Transverse colon (tissue), 4 donors: ENCODE results near the gene ANXA10. TPM values are rescaled to one million over a fixed set of nuclear protein-coding genes. Genes with fewer than 3 reads are reported as not detected.

Experiments used
- DNase-seq: peaks from one replicate; pipeline ENCODE4 v3.0.0-alpha.2; 2019
- H3K27ac ChIP-seq, 4 donors: fragments of 200-600 bp; sonication (generic); 2 replicates each; pipeline ENCODE4 v1.5.1; 2016 to 2018; ENCODE audit warnings: inconsistent platforms in 4 of 4
- H3K27me3 ChIP-seq: fragments of 200-600 bp; sonication (generic); 2 replicates; pipeline ENCODE4 v1.5.1; 2017; ENCODE audit warnings: inconsistent platforms
- H3K36me3 ChIP-seq, 4 donors: fragments of 200-600 bp; sonication (generic); 2 replicates each; pipeline ENCODE4 v1.5.1; 2017 to 2019; ENCODE audit warnings: inconsistent platforms in 4 of 4
- H3K4me1 ChIP-seq, 4 donors: fragments of 200-600 bp; sonication (generic); 2 replicates each; pipeline ENCODE4 v1.5.1; 2017 to 2020; ENCODE audit warnings: inconsistent platforms in 4 of 4
- H3K4me3 ChIP-seq, 4 donors: fragments of 200-600 bp; sonication (generic); 1 replicate in 1 of 4; 2 replicates in 3 of 4; pipeline versions ENCODE4 v1.5.1 to v1.6.1; 2017 to 2019; ENCODE audit warnings: inconsistent platforms in 4 of 4
- H3K9me3 ChIP-seq, 2 donors: fragments of 200-600 bp; sonication (generic); 2 replicates each; pipeline ENCODE4 v1.5.1; 2017 to 2019; ENCODE audit warnings: inconsistent platforms in 2 of 2
- EP300 ChIP-seq: sonication (generic); formaldehyde crosslinking; IDR thresholded peaks from one replicate; pipeline ENCODE4 v1.6.1; 2017; ENCODE audit warnings: antibody characterized with exemption, low read depth
- POLR2A ChIP-seq: fragments of 450-650 bp; IDR thresholded peaks from one replicate; pipeline ENCODE4 v1.6.1; 2016; ENCODE audit warnings: antibody characterized with exemption, mild to moderate bottlenecking, moderate library complexity
- POLR2AphosphoS5 ChIP-seq, 3 donors: sonication (generic); formaldehyde crosslinking; IDR thresholded peaks; one replicate each; pipeline ENCODE4 v1.6.1; 2016; ENCODE audit warnings: antibody characterized with exemption in 3 of 3
- WGBS, 2 donors: methylation state at CpG; one replicate each; pipeline ENCODE4 v1.1.5; 2018; ENCODE audit warnings: low coverage in 1 of 2; 5-methylcytosine and 5-hydroxymethylcytosine counted together
- in situ Hi-C, 4 donors: fragments of 200-750 bp; cut with MboI; loops; one replicate each; pipeline versions ENCODE4 v1.15.0 to v1.15.1; 2017; ENCODE audit warnings: low sequenced_read_pairs in 3 of 4, low pct_ligation_motif_present in 1 of 4, low pct_unique_long_range_greater_than_20kb in 1 of 4
- intact Hi-C: fragments of 100-400 bp; cut with DNase I; formaldehyde crosslinking; loops from one replicate; pipeline ENCODE4 v1.15.1; 2023; ENCODE audit warnings: low total_unique reads
- total RNA-seq, 4 donors: library from RNA; depleted of rRNA; stranded (reverse); fragments of >200 nt; gene quantifications; one replicate each; pipeline ENCODE4 v1.1.0, GENCODE V29; 2016
- TF ChIP-seq, protein P1 (sequence below), 5 experiments: fragments of 200-600 bp in 3 of 5; fragments of 450-650 bp in 2 of 5; sonication (generic) in 3 of 5; IDR thresholded peaks; 1 replicate in 2 of 5; 2 replicates in 3 of 5; pipeline ENCODE4 v1.5.1; 2016 to 2017; ENCODE audit warnings: antibody characterized with exemption in 5 of 5, inconsistent platforms in 3 of 5, mild to moderate bottlenecking in 2 of 5, moderate library complexity in 1 of 5

Gene ANXA10, protein sequence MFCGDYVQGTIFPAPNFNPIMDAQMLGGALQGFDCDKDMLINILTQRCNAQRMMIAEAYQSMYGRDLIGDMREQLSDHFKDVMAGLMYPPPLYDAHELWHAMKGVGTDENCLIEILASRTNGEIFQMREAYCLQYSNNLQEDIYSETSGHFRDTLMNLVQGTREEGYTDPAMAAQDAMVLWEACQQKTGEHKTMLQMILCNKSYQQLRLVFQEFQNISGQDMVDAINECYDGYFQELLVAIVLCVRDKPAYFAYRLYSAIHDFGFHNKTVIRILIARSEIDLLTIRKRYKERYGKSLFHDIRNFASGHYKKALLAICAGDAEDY
- under 1 TPM in 1 of 4 donors, not detected in 3; 0.82 TPM for total RNA-seq

DNA sequence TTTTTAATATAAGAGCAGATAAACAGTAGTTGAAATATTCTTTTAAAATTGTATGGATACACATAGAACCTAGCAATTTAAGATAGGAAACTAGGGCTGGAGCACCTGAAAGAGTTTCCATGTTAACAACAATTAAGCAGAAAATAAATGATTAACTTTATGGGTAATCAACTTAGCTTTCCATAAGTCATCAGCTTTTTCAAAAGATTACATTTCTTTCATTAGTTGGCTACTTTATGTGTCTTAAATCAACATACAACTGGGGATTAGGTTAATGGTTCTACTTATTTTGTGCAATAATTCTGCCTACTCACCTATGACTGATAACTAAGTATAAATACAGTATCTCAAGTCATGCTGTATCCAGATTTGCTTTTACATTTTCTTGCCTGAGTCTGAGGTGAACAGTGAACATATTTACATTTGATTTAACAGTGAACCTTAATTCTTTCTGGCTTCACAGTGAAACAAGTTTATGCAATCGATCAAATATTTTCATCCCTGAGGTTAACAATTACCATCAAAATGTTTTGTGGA is at the start of gene ANXA10:
TSS of gene ANXA10 (plus strand) at position 362 of the 537 bp plus-strand sequence. CDS start at position 526, 164 bp downstream.
- 78 to 85% methylated on average over 1 of the region's 1 CpG for WGBS, 2 donors
- no peak within 1 kb of the TSS for H3K4me3 ChIP-seq
- TF ChIP-seq POLR2AphosphoS5 (IDR thresholded peaks at IDR 0.05) (no peak), EP300 (no peak), POLR2A (no peak)
- TF ChIP-seq, protein P1, sequence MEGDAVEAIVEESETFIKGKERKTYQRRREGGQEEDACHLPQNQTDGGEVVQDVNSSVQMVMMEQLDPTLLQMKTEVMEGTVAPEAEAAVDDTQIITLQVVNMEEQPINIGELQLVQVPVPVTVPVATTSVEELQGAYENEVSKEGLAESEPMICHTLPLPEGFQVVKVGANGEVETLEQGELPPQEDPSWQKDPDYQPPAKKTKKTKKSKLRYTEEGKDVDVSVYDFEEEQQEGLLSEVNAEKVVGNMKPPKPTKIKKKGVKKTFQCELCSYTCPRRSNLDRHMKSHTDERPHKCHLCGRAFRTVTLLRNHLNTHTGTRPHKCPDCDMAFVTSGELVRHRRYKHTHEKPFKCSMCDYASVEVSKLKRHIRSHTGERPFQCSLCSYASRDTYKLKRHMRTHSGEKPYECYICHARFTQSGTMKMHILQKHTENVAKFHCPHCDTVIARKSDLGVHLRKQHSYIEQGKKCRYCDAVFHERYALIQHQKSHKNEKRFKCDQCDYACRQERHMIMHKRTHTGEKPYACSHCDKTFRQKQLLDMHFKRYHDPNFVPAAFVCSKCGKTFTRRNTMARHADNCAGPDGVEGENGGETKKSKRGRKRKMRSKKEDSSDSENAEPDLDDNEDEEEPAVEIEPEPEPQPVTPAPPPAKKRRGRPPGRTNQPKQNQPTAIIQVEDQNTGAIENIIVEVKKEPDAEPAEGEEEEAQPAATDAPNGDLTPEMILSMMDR (IDR thresholded peaks at IDR 0.05): no peak
- H3K36me3 ChIP-seq: no peaks in the 10 kb centered on the region
- H3K4me1 ChIP-seq: no peaks in the 10 kb centered on the region
- in situ Hi-C loops: no loop called here
- no peaks in the 10 kb centered on the region for H3K27me3 ChIP-seq
- intact Hi-C loops: no loop called here
- no peak for DNase-seq
- H3K27ac ChIP-seq: no peak within 1 kb of the TSS
- peaks cover 6 to 8% of the 10 kb centered on the region in 2 donors for H3K9me3 ChIP-seq

DNA sequence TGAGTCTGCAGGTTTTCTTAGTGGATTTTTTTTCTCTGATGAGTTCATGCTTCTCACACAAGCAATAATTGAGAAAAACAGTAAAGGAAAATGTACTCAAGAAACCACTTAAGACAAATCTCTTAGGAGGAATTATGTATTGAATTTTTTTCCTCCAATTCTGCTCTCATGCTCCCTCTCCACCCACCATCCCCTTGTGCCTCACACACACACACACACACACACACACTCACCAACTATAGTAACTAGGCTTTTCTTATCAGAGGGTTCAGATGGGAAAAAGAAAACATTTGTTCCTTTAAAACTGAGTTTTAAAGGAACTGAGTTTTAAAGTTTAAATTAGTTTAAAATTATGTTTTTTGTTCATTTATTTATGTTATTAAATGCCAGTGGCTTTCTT is 47.0 kb upstream of the ANXA10 start:
- no peak for DNase-seq
- no peak for TF ChIP-seq POLR2A
- no peak for TF ChIP-seq EP300
- TF ChIP-seq POLR2AphosphoS5 (IDR thresholded peaks at IDR 0.05): no peak
- TF ChIP-seq, protein P1 (IDR thresholded peaks at IDR 0.05): no peak
- H3K4me3 ChIP-seq: no peak overlapping the region

DNA sequence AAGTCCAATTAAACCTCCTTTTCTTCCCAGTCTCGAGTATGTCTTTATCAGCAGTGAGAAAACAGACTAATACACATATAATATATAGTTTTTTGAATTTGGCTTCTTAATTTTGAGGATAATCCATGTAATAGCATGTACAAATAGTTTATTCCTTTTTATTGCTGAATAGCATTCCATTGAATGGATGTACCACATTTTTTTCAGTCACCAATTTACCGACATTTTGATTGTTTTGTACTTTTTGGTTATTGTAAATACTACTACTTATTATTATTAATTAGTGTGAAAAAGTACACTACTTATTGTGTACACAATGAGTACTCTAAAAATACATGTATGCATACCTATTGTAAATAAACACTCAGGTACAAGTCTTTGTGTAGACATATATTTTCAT is 42.3 kb upstream of the ANXA10 start:
- Histone ChIP-seq H3K4me1 (no peaks in the 10 kb centered on the region), H3K9me3 (peaks cover 0 to 4% of the 10 kb centered on the region in 2 donors), H3K36me3 (no peaks in the 10 kb centered on the region), H3K4me3 (no peak overlapping the region), H3K27ac (no peak overlapping the region), H3K27me3 (no peaks in the 10 kb centered on the region)
- WGBS, 2 donors: 62 to 64% methylated on average over 2 of the region's 2 CpGs
- TF ChIP-seq EP300: no peak
- no peak for TF ChIP-seq POLR2AphosphoS5 (IDR thresholded peaks at IDR 0.05)
- TF ChIP-seq, protein P1 (IDR thresholded peaks at IDR 0.05): no peak
- TF ChIP-seq POLR2A: no peak
- in situ Hi-C loops: no loop called here
- no peak for DNase-seq
- intact Hi-C loops: no loop called here

More for the DNA sequence above, 47.0 kb upstream of the ANXA10 start:
- Histone ChIP-seq H3K9me3 (peaks cover 0 to 3% of the 10 kb centered on the region in 2 donors), H3K4me1 (no peaks in the 10 kb centered on the region), H3K27me3 (no peaks in the 10 kb centered on the region), H3K36me3 (no peaks in the 10 kb centered on the region), H3K27ac (no peak overlapping the region)
- intact Hi-C loops (no loop called here), in situ Hi-C loops (no loop called here)

DNA sequence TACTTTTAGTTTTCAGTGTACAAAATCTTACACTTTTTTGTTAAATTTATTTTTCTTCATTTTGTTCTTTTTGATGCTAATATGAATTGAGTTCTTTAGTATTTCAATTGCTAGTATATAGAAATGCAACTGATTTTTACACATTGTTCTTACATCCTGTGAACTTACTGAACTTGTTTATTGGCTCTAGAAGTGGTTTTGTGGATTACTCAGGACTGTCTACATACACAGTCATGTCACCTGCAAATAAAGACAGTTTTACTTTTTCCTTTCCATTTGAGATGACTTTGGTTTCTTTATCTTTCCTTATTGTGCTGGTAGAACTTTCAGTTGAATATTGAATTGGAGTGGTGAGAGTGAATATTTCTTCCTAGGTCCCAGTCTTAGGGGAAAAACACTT is 40.8 kb upstream of the ANXA10 start:
- H3K27me3 ChIP-seq: no peaks in the 10 kb centered on the region
- in situ Hi-C loops: no loop called here
- no peaks in the 10 kb centered on the region for H3K36me3 ChIP-seq
- no peak overlapping the region for H3K27ac ChIP-seq
- peaks cover 0 to 4% of the 10 kb centered on the region in 2 donors for H3K9me3 ChIP-seq
- no peaks in the 10 kb centered on the region for H3K4me1 ChIP-seq
- intact Hi-C loops: no loop called here
- TF ChIP-seq EP300: no peak
- TF ChIP-seq, protein P1 (IDR thresholded peaks at IDR 0.05): no peak
- TF ChIP-seq POLR2A: no peak
- TF ChIP-seq POLR2AphosphoS5 (IDR thresholded peaks at IDR 0.05): no peak
- DNase-seq: no peak
- H3K4me3 ChIP-seq: no peak overlapping the region
